ENCODE measurements around the gene ACKR3.
A peak's percentile ranks its signal among the peaks of the same experiment; 100 is the strongest.

The ACKR3 gene

DNA sequence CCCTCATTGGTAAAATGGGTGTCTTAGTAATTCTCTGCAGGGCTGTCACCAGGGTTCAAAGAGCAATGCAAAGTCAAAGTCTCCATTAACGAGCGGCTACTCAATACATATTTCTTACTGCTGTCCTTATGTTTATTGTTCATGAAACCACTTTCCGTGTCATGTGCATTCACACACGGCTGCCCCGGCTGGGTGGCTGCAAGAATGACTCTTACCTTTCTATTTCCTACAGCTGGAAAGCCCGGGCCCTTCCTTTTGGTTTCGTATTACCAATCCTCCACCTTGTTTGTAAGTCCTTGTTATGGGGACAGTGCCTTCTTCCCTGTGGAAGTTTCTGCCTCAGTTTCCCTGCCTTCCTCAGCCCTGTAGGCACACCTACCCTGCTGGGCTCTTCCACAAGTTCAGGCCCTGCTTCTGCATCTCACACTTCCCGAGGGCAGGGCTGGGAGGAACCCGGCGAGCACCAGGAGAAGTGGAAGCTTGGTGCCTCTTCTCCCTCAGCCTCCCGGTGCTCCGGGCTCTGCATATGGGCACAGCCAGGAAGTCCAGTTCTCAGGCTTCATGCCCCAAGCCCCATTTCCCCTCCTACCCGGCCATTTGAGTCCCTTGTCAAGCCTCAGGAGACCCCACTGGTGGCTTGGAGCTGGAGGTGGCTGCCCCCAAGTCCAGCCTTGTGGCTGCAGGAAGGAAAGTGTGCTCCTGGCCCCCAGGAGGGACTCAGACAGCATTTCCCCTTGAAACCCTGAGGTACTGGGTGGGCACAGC is 18.7 kb upstream of the ACKR3 start:
- peak; percentile 16 for DNase-seq

DNA sequence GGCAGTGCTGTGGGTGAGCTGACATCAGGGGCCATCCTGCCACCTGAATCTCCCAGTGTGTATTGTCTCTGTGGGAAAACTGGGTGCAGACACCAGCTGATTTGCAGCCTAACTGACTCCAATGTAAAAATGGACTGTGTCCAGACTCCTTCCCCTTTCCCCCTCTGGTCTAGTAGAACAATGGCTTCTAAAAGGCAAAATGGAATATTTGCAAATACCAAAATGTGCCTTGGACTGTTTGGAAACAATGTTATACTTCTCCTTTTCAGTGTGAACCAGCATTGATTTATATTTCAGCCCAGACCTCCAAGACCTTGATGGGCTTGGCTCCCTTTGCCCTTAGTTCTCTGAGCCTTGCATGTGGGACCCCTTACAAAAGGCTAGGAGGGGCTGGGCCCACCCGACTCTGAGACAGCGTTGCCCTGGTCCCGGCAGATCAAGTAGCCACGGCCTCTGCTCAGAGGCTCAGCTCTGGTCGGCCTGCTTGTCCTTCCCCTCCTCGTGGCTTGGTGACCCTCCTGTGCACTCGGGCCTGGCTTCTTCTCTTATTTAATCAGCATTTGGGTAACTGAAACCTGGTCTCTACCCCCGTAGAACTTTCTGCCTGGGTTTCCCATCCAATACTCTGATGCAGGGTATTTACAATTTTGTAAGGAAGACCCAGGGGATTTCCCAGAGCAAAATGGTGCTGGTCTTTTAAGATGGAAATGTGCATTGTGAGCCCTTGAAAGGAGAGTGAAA is 18.0 kb upstream of the ACKR3 start:
- DNase-seq, result no peak

DNA sequence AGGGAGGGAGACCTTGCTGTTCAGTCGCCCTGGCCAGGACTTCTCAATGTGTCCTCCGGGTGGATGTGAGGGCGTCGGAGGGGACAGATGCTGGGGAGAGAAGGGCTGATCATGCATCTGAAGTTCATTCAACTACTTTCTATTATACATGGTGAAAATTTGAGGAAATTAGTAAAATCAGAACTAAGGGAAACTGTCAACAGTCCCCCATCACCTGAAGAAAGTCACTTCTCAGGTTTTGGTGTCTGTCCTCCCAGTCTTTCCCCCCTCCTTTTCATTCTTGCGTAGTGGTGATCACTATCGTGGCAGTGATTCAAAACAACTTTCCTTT is 17.4 kb upstream of the ACKR3 start:
- DNase-seq, result no peak

DNA sequence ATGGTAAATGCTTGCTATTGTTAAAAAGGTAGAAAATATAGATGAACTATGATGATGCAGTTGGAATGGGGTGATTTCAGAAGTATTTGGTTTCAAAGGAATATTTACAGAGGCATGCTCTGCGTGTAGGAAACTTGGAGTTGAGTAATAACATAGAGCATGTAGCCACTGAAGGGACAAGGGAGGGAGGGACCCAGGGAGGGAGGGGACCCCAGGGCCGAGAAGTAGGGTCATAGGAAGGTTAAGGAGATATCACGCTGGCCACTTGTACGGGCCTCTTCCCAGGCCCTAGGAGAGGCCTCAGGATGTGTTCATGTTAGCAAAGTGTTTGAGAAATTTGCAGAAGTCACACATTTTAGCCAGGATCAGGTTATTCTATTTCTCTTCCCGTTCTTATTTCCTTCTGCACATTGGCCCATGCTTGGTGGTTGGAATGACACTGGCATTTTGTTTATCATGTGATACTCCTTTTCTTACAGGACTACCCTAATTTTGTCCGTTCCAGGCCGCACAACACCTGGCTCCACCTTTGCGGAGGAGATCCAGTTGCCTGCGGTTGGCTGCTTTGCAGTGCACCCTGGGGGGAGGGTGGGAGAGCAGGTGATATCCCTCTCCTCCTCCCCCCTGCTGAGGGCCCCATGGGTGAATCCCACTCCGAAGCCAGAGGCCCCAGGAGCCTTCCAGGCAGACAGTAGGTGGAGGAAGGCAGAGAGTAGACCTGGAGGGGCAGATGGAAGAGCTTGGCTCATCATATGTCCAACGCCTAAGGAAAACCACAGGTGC is 16.9 kb upstream of the ACKR3 start:
- no peak for DNase-seq

DNA sequence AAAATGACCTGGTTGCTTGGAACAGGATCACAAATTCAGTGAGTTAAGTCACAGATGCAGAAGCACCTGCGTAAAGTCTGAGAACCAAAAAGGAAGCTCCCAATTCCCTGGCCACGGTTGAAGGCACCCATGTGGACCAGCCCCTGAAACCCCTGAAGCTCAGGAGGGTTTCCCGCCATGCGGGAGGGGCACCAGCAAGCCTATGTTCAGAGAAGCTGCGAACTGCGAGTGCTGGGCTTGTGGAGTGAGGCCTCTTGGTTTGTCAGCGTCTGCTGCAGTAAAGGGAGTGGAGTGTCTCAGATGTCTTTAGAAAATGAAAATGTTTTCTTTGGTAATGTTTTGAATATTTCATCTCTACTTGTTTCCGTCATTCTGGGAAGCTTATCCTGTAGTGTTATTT is 16.1 kb upstream of the ACKR3 start:
- no peak for DNase-seq

DNA sequence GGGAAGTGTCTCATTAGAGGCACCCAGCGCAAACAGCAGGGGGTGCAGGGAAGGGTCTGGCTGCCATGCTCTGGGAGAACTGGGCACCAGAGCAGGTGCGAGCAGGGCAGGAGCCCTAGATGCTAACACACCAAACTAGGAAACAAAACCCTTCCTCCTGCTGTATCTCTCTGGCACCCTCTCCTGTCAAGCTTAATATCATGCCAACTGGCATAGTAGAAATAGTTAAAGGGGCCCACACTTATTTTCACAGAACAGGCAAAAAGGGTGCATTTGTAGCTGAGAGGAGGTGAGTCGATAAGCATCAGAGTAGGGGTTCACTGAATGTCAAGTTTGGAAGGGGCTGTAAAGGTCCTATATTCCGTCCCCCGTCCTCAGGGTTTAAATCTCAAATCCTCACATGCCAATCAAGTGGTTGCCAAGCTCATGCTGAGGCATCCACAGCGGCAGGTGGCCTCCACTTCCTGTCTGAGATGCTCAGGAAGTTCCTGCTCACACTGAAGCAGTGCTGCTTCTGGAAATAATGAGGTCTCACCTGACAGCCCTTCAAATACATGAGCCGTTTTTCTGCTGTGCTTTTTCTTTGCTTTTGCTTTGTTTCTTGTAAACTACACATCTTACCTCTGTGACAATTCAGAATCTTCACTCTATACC is 14.9 kb upstream of the ACKR3 start:
- DNase-seq, result no peak

DNA sequence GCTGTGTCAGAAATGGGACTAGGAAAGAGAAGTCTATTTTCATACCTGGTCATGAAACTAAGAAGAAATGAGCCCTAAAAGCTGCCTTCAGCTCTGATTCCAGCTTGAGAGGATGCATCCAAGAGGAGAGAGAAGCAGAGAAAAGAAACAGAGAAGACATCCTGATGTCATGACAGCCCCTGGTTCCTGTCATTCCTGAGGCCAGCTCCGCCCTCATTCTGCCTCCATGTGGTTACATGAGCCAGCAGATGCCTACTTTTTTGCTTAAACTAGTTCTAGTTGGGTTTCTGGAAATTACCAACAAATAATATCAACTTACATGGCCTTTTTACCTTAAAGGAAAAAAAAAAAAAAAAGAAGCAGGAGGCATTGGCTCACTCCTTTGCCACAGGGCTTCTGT is 14.1 kb upstream of the ACKR3 start:
- no peak for DNase-seq

DNA sequence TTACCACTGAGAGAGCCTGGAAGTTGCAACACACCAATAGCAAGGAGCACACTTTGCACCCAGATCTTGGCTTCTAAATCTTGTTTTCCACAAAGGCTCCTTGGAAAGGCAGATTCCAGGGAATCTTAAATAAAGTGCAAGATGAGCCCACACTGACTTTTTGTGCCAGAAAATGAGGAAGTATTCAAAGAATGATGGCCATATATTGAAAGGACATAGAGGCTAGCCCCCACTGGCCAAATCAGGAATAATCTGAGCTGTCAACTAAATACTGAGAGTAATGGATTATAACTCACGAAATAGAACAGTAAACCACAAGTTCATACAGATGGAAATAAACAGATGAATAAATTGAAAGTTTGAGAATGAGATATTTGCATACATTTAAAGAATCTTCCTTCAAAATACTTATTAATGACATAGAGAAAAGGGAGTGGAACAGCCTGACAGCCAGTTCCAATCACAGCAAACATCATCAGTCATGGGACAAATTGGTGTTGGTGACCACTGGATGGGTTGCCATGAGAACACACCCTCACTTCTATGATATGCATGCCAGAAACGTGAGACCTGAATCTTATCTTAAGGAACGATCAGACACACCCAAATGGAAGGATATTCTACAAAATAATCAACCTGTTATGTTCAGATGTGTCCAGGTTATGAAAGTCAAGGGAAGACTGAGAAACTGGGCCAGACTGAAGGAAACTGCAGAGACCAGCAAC is 12.2 kb upstream of the ACKR3 start:
- no peak for DNase-seq

DNA sequence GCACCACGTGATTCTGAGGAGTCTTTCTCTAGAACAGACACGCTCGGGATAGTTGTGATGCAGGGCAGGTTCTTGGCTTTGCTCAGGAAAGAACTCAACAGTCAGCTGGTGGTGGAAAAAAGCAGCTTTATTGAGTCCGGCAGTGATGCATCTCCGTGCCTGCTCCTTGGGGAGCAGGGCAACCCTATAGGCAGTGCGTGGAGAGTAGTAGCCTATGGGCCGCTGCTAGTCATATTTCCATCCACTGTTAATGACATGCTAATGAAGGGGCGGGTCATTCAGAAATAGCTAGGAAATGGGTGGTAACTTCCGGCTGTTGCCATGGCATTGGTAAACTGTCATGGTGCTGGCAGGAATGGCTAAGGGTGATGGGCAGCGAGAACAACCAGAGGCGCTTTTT is 11.6 kb upstream of the ACKR3 start:
- no peak for DNase-seq

DNA sequence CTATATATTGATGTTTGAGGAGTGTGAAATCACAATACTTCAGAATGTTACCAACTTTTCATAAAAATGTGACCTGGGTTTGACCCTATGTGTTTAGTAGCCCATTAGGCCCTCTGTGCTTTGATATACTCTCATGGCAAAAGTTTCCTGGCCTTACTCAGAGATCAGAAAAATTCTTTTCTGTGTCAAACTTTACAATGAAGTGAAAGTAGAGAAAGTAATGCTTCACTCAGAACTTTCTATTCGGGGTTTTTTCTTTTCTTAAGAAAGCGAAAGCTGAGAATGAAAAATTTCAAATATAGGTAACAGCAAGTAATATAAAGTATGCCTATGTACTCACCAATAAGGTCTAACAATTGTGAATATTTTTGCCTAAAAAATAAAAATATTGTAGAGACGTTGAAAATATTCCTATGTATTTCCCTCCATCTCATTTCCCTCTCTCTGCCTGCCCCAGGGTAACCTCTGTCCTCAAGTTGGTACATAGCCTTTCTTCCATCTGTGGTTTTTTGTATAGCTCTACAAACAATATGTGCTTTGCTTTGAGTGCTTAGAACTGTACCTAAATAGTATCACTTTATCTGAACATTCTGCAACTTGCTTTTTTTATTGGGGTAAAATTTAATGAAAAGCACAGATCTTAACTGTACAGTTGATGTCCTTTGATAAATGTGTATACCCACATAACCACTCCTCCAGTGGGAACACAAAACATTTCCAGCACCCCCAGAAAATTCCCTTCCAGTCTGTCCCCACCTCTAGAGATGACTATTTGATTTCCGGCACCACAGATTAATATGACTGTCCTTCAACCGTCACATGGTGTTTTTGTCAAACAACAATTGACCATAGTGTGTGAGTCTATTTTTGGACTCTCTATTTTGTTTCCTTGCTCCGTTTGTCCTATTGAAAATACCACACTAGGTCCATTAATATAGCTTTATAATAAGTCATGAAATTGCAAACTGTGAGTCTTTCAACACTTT is 10.3 kb upstream of the ACKR3 start:
- no peak for DNase-seq

DNA sequence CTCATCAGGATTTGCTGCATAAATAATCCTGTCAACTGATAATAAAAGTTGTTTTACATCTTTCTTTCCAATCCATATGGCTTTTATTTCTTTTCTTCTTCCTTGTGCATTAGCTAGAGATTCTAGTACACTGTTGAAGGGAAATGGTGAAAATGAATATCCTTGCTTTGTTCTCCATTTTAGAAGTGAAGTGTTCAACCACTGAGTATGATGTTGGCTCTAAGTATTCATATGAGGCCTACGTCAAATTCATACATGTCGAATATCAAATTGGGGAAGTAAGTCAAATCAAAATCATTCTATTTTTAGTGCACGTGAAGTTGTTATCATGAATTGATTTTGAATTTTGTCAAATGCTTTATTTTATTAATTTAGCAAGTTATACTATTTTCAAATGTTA is 7.8 kb upstream of the ACKR3 start:
- DNase-seq, result no peak

DNA sequence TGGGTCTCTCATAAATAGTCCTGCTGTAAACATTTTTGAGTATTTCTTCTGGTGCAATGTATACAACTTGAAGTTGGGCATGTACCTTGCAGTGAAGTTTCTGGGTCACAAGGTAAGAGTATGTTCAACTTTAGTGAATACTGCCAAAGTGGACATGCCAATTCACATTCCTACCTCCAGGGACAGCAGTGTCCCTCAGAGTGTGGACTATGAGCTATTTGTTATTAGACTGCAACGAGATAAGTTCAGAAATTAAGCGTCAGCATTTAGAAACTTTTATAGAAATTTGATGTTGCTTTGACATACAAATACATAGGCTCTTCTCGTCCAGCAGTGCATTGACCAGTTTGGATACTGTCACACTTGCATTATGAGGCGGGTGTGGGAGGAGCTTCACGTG is 7.2 kb upstream of the ACKR3 start:
- DNase-seq, result no peak

DNA sequence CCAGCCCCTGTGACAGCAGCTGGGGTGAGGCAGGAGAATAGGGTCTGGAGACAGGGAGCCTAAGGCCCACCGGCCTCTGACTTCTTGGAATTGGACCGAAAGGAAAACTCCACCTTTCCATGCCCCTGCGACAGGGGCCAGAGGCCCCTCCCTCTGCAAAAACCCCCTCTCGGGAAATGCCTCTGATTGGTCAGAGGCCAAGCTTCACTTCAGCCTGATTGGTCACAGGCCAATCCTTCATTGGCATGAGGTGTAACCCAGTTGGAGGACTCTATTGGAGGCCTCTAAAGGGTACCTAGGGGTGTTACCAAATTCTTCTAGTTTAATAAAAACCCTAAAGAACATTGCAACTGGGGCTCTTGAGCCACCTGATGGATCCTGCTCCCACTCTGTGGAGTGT is 5.7 kb upstream of the ACKR3 start:
- no peak for DNase-seq

DNA sequence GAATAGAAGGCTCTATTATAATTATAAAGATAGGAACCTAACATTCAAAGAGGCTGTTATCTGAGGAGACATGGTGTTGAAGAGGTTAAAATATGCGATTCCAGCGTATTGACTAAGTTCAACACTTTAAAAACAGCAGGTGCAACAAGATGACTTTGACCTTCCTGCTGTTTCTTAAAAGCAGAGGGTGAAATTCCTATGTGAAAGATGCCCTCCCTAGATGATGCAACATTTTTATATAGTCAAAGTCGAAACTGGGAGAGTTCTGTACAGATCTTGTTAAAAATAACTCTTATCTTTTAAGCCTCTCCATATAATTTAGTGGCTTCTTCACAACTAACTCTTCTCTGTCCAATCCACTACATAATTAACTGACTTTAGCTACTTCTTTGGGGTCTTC is 4.4 kb upstream of the ACKR3 start:
- no peak for DNase-seq

DNA sequence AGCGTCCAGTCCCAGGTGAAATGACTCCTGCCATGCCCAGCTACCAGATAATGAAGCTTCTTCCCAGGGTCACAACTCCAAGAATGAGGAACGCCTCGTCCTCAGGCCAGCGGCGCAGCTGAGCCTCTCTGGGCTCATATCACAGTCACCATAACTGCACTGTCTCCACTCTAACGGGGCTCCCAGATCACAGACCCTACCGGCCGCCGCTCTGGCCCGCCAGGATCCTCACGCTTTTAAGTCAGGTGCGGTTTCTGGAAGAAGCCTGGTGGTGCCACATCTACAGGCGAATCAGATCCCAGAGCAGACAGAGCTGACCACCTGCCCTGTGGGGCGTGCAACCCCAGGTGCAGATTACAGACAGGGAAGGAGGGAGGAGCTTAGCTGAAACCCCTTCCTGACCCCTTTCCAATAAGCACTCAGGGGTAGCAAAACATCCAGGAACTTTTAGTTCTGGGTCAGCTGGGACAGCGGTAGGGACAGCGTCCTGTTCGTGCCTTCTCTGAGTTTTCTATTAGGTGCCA is 3.7 kb upstream of the ACKR3 start:
- no peak for DNase-seq

DNA sequence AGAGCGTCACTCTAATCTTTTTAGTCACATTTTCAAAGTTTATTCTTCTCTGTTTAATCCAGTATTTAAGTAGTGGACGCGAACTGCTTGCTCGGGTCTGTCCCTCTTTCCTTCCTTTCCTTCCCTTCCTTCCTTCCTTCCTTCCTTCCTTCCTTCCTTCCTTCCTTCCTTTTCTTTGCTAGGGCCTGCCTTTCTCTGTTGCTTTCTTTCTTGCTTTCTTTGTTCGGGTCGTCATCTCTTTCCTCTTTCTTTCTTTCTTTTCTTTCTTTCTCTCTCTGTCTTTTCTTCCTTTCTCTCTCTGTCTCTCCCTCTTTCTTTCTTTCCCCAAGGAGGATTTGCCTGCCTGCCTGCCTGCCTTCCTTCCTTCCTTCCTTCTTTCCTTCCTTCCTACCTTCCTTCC is 3.0 kb upstream of the ACKR3 start:
- DNase-seq, result no peak

DNA sequence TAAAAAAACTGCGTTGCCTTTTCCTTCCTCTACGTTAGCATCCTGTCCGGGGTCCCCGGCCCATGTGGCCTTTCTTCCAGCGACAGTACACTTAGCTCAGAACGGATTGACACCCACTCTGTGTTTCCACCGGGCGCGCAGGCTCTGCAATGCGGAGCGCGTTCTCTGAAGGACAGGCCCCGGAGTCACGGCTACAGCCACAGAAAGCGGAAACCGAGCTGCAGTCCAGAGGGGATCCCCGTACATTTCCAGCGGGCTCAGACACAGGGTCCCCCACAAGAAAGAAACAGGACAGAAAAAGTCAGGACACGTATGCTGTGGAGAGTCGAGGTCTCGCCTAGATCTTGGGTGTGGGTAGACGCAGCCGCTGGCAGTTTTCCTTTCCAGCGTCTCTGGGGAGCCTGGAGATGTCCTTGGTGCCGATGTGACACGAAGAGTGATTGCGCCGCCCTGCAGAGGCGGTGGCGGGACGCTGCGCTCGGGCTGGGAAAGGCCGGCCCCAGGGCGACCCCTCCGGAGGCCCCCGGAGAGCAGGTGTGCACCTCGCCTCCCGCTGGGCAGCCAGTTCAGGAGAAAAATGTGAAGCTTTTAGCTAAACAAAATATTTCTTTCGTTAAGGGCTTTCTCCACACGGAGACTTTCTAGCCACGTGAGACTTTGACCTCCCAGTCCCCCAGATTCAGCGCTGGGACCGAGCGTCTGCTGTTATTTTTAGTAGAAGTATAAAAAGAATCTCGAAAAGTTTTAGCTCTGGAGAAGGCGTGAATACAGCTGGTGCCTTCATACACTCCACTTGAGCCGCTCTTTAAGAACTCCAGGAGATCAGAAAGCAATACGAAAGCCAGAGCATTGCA is 1.3 kb upstream of the ACKR3 start:
- DNase-seq, result no peak

DNA sequence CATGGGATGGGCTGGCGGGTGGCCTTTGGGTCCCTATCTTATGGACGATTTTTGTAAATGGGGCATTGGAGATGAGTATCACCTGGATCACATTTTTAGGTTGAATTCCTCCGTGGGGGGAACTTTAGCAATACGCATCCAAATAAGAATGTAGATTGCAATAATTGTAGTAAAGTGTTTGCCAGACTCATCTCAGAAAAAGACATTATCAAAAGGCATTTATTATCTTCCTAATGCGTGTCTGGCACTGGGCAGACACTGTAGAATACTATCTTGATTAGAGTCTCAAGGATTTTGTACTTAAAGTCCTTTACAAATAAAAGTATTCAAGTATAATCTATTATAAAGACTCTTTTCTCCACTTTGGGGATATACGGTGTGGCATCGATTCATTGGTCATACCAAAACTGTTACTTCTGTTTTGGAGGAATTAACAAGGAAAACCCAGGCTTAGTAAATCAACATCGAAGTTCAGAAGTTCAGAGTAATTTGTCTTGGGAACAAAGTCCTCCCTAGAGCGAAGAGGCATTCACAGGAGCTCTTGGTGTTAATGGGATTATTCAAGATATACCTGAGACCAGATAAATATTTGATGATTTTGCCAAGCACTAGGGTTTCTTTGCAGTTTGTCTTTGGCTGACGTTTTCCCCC is 578 bp upstream of the ACKR3 start:
- no peak for DNase-seq

DNA sequence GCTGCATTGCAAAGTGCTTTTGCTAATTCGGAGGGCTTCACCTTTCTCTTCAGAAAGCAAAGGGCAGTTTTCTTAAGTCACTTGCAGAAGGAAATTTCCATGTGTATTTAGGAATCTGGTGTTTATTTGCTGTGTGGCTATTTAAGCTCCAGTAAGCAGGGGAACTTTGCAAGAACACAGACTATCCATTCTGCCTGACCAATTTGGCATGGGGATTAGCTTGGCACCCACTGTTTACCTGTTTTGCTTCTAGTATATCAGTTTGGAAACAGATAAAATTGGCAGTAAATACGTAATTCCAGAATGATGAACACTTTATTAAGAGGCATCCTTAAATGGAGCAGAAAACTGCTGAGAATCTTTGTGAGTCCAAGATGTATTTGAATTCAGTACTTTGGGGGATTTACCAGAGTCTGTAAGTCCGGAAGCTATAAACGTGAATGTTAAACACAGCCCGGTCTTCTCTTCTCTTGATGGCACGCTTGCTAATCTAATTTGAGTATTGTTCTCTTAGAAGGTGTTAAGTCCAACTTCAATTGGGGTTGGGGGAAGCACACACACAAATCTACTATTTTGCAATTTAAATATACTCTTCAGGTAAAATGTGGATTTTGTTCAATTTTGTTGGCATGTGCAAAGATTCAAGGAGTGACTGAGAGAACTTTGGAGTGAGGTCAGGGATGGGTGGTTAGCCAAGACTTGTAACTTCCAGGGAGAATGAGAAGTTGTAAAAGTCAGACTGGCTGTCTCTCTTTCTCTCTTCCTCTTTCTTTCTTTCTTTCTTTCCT is 650 bp downstream of the ACKR3 start:
- DNase-seq, result no peak
